Activated CD4-positive, alpha-beta T cell treated with anti-CD3 and anti-CD28 coated beads, Interleukin-2, Interleukin-6, amounts not matched to agents 100 ng/mL and 50 ng/mL, durations not matched to agents 16 hours and 8 hours (primary cell): ENCODE data around the gene TGOLN2.
"Not testable (repeated sequence)": the region's sequence is repeated elsewhere in the genome, so short reads cannot be mapped to it uniquely, and the experiment has no call there.

Experiments
- DNase-seq: peaks from one replicate; pipeline ENCODE4 v3.0.0-alpha.2; 2020

TGOLN2 gene

DNA sequence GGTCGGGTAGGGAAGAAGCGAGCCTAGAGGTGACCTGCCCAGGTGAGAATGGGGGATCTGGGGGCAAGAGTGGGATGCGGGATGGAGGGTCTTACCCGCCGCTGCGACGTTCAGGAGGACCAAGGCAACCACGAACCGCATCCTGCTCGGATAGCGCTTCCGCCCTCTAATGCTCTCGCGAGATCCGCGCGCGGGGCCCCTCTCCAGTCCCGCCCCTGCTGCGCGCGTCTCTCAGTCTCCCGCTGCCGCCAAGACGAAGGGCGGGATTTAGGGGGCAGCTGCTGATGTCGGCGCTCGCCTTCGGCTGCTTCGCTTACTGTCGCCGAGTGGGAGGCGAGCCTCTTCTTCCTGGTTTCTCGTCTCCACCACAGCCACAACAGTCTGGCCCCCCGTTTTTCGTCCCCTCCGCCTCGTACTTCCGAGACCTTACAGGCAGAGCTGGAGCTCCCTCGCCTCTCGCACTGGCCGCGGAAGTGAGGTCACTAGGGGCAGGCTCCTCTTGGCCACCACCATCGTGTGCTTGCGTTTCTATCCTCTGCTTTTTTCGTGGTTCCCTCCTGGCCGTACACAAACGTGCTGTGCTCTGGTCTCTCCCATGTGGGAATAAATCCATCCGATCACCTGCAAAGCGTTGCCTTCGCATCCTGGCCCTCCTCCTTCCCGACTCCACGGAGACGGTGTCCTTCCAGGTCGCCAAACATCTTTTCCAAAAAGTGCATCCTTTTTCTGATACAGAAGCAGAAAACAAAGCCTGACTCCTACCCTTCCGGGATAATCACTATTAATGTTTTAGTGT is at the start of gene TGOLN2:
TGOLN2 (minus strand) TSS at position 168 of the 796 bp plus-strand sequence; CDS start at position 141, 27 bp downstream.
- DNase-seq: peak; percentile 95

DNA sequence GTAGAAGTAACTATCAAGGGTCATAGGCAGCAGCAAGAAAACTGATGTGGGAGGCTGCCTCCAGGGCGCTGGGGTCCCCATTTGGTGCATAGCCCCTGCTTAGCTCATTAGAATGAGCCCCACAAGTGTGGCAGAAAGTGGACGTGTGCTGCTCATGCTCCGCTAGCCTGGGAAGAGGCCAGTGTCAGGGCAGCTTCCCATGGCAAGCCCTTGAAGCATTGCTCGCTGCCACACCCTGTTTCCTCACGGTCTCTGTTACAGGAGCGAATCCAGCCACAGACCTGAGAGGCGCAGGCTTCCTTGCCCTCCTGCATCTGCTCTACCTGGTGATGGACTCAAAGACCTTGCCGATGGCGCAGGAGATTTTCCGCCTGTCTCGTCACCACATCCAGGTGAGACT is 49.3 kb upstream of the TGOLN2 start:
- no peak for DNase-seq

DNA sequence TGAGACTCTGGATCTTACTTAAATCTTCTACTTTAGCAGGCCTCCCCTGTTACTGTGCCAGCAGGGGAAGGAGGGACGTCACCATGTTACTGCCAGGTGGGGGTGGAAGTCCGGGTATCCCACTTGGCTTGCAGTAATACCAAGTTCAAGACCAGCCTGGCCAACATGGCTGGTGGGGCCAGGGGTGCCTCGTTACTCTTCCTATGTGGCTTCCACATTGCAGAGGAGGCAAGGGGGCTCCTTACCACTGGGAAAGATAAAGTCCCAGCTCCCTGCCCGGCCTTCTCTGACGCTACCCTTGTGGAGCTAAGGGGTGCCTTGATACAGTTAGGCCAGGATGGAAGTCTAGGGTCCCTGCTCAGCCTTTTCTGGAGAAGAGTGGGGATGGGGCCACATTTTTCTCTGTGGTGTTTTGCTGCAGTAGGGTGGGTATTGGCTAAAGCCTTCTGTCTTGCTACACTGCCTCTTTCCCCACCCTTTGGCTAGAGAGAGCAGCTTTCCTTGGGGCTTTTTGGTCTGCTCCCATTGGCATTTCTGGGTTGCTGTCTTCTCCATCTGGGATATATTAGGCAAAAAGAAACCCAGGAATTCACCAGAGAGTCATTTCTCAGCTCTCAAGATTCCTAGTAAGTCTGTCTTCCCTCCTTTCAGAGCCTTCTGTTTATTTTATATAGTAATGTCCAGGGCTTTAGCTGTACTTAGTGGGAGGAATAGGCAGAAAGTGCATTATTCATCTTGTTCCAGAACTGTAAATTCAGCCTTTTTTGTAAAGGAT is 48.7 kb upstream of the TGOLN2 start:
- no peak for DNase-seq

DNA sequence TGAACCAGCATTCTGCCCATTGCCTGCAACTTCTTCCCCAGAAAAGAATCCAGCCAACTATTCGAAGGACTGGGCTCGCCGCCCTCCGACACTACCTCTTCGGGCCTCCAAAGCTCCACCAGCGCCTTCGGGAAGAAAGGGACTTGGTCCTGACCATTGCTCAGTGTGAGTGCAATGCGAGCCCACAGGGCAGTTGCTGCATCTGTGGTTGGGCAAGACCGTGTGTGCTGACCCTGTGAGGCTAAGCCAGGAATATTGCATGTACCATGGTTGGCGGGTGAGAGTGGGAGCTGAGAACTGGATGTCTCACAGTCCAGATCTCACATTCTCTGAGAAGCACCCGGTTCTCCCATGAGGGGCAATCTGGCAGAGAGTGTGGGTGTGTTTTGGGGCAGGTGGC is 43.3 kb upstream of the TGOLN2 start:
- no peak for DNase-seq

DNA sequence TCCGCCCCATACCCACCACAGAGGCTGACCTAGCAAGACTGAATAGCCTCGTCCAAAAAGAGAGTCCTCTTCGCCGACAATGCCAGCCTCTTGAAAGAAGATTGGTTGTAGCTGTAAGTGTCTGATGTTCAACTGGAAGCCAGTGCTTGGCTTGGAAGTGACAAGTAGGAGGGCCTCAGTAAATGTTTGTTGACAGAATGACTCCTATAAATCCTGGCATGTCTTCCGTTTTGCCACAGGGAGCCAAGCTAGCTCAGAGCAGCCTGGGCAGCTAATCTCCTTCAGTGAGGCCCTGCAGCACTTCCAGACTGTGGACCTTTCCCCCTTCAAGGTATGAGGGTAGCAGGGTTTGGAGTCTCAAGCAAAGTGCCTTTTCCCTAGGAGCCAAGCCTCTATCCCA is 41.7 kb upstream of the TGOLN2 start:
- DNase-seq: no peak

DNA sequence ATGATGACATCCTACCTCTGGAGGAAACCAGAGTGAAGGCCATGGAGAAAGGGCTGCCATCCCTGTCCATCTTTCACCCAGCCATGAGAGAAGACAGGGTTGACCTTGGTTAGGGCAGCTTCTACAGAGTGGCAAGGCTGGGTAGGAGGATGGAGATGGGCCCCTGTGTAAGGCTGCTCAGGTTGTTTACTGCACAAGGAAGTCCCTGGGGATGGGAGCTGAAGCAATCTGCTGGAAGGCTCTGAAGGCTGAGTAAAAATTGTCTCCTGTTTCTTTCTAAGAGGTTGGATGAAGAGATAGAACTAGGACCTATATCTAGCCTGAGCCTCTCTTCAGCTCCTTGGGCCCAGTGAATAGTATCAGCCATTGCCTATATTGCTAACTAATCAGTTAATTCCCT is 41.1 kb upstream of the TGOLN2 start:
- no peak for DNase-seq

DNA sequence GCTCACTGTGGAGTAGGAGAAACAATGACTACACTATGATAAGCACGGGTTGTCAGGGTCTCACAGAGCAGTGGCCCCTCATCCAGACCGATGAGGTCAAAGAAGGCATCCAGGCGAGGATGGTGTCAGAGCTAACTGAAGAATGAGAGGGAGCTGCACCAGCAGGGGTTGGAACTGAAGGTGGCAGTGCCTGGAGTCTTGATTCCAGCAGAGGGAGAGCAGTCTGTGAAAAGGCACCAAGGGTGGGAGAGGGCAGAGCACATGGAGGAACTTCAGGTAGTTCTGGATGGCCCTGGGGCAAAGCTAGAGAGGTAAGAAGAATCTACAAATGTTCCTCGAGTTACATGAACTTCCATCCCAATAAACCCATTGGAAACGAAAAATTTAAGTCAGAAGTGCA is 39.4 kb upstream of the TGOLN2 start:
- DNase-seq: no peak

DNA sequence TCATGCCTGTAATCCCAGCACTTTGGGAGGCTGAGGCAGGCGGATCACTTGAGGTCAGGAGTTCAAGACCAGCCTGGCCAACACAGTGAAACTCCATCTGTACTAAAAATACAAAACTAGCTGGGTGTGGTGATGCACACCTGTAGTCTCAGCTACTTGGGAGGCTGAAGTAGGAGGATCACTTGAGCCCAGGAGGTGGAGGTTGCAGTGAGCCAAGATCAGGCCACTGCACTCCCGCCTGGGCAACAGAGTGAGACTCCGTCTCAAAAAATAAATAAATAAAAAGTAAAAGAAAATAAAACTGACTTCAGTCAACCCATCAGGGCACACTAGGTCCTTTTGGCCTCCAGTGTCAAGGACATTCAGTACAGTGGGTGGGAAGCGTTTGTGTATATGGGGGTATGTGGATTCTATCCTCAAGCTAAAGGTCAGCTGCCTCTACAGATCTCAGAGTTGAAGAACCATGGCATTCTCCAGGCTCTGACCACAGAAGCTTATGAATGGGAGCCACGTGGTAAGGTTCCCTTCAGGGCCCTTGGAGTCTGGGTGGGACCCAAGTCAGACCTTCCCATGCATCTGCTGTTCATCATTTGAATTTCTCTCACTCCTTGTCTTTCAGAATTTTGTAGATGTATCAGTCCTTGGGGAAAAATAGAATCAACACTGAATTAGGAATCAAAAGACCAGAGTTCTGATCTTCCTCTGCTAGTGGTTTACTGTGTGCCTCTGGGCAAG is 35.0 kb upstream of the TGOLN2 start:
- not testable (repeated sequence) for DNase-seq

DNA sequence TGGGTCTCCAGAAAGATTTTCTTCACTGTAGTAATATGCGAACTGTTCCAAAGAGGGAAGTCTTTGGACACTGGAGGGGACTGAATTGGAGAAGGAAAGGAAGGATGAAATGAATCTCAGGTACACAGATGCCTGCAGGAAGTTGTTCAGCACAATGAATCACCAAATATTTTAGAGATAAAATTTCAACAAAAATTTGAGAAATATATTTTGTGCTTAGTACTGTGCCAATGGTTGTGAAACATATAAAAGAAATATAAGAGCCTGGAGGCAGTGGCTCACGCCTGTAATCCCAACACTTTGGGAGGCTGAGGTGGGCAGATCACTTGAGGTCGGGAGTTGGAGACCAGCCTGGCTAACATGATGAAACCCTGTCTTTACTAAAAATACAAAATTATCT is 29.9 kb upstream of the TGOLN2 start:
- no peak for DNase-seq

DNA sequence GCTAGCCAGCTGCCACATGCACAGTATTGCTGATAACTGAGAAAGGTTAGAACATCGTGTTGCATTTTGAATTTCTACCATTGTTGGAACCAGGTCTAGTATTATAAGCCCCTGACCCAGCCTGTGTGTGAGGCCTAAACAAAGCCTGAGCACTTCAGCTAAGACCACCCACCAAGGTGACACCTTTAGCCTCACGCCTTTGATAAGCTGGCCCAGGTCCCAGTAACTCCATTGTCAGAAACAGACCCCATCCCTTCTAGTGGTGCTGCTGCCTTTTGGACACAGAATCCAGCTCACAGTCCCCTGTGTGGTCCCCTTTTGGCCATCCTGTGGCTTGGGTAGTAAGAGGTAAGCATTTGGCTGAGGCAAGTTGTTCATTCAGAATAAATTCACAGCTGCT is 28.4 kb upstream of the TGOLN2 start:
- no peak for DNase-seq

DNA sequence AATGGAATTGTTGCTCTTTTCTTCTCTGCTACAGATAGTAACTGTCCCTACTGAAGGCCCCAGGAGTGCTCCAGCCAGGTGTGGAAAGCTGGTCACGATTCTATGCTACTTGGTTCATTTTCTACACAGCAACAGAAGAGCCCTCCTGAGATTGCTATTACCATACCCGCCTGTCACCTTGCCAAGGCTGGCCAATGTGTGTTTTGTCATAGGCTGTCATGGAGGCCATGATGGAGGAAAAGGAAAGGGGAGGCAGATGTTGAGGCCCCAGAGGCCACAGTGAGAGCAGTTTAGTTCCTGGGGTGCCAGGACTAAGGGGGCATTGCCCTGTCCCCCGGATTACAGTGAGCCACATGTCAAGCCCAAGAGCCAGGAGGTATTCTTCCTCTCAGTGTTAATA is 27.7 kb upstream of the TGOLN2 start:
- no peak for DNase-seq

DNA sequence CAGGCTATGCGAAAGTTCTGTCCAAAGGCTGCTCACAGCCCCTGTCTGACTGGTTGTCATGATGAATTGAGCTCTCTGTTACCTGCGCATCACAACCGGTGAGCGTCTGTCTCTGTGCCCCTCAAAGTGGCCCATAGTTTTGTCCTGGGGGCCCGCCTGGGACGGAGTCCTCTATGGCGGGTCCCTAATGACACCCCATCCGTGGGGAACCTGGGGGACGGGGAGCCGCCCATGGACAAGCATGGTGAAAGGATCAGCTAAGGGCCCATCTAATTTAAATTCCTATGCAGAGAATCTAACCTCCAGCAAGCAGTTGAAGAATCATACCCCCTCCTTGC is 27.3 kb upstream of the TGOLN2 start:
- DNase-seq: no peak

DNA sequence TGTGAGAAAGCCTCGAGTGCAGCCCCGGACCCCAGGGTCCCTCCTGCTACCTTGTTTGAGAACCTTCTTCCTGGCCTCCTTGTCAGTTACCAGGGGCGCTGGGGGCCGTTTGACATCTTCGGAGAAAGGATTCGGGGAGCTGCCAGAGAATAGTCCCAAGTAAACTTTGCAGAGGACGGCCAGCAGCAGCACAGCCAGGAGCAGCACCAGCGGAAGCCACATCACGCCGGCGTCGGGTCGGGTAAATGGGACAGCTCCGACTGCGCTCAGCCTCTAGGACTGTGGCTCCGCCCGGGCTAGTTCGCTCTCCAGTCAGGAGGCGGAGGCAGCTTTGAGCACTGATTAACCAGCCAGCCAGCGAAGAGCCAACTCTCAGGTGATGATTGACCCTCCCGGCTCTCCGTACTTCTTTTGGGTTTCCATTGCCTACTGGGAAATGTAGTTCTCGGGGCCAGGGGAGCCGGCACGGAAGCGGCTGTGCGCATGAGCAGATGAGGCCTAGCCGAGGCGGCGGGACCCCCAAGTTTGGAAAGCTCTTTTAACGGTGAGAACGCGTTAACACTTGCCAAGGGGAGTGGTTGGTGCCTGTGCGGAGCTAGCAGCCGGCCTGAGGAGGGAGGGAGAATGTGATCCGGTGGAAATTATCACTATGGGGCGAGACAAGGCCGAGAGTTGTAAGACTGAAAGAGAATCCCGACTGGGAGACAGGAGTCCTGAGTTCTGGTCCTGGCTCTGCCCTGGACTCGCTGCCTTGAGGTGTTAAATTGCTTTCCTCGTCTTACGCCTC is 26.7 kb upstream of the TGOLN2 start, which contains the start of the genes ELMOD3 and RETSAT:
ELMOD3 (plus strand) TSS at position 484 of the 787 bp plus-strand sequence. CDS start 2,430 bp downstream, outside the sequence.
RETSAT (minus strand) TSS at position 243 of the 787 bp plus-strand sequence; CDS start at position 222, 21 bp downstream.
- peak; percentile 99 for DNase-seq

DNA sequence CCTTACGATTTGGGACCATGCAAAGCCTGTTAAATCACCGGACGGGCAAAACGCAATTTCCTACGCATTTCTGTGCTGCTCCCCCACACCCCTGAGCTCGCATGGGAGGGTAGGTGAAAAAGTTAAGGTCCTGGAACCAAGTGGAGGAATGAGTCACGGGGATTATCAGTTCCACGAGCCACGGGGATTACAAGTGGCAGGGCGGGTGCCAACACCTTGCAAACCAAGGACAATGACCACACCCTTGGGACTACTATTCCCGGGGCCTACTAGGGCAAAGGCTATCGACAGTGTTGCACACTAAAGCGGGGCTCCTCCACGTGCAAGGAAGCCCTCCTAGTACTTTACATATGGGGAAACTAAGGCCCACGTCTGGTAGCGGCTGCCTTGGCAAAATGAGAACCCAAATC is 26.1 kb upstream of the TGOLN2 start:
- DNase-seq: peak; percentile 25

DNA sequence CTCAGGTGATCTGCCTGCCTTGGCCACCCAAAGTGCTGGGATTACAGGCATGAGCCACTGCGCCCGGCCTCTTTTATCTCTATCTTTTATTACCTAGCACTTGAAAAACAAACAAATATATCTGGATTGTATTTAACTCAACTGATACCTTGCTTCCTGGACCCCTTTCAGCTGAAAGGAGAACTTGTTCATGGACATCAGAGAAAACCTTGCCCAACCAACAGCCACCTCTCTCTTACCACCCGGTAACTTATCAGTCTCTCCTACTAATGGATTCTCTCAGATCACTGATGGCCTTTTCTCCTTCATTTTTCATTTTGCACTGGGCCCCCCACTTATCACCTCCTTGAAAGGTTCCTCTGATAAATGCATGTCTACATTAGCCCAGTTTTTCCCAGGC is 19.8 kb upstream of the TGOLN2 start:
- DNase-seq: no peak

DNA sequence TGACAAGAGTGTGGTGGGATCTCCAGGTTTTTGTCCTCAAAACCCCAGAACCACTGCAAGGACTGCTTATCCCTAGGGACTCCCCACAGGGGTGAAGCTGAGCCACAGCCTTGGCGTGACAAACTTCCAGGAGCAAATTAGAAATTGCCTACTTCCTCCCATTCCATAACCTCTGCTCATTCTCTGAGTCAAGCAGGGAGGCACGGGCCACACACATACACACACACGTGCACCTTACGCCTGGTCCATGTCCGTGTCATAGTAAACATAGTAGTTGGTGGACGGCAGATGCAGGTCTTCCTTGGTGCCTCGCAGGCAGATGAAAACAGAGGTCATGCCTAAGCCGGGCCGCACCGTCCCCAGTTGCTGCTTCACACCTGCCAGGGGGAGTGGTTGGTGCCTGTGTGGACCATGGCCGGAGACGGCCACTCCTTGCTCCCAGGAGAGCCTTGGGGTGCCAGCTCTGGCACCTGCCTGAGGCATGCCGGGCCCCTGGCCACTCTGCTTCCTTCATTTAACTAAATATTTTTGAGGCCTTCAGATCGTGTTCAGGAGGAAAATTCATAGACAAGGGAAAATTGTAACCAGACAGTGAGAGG is 16.7 kb upstream of the TGOLN2 start:
- DNase-seq: no peak

DNA sequence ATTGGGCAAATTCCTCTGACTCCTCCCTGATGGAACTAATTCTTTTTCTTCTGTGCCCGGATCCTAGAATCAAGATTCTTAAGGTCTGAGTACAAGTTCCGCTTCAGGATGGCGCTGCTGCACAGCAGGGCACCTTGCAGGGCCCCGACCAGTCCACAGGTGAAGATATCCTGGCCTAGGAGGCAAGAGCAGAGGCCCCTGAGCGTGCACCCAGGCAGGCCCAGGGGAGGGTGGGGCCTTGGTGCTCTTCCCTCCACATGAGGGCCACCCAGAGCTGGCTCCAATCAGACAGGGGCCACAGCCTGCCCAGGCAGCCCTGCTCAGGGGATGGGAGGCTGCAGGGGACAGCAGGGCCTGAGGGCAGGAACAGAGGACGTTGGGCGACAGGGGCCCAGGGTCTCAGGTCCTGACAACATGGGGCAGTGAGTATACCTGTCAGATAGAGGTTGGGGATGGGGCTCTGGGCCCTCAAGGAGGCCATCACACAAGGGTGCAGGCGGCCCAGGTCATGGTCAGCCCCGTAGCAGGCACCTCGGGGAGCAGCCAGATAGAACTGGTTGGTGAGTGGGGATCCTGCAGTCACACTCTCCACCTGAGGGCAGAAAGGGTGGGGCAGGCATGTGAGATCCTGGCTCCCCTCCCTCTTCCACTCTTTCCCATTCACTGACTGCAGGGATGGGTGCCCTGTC is 15.6 kb upstream of the TGOLN2 start:
- DNase-seq: not testable (repeated sequence)

DNA sequence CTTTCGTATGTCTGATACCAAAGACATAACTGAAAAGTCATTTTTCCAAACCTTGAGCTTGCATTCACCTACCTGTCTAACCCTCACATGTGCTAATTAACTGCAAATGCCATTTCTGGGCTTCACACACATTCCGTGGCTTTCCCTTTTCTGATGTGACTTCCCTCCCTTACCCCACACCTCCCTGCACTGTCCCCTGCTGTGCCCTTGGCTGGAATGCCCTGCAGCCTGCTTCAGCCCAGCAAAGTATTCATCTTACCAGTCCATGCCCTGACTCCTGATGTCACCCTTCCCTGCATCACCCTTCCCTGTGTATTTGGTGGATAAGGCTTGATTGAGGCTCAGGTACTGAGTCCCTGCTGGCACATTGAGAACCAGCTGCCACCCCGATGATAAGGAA is 14.4 kb upstream of the TGOLN2 start:
- no peak for DNase-seq

DNA sequence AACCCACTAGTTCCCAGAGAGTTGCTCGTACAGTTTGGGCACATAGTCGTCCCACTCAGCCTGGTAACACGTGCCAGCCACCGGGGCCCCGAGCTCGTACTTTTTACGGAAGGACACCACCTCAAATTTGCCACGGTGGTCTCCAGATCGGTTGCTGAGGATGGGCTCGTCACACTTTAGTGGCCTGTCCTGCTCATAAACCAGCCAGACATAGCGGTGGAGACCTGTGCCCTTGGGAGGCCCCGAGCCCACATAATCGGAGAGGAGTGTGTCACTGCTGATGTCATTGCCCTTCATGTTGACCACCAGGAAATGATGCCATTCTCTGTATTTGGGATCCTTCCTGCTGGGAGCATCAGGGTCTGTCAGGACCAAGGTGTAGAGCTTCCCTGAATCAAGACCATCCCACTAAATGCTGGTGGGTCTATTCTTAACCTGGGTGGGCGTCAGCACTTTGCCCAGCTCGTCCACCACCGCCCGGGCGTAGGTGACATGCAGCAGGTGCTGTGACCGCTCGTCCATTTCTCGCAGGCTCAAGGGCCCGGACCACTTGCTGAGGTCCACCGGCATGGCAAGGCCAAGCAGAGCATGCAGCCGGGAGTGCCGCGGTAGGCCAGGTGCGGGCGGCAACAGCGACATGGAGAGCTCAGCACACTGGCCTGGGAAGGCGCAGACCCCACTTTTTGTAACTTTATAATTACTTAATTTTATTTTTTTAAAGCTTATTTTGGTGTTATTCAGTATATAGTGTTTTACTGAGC is 13.7 kb upstream of the TGOLN2 start:
- DNase-seq: no peak

DNA sequence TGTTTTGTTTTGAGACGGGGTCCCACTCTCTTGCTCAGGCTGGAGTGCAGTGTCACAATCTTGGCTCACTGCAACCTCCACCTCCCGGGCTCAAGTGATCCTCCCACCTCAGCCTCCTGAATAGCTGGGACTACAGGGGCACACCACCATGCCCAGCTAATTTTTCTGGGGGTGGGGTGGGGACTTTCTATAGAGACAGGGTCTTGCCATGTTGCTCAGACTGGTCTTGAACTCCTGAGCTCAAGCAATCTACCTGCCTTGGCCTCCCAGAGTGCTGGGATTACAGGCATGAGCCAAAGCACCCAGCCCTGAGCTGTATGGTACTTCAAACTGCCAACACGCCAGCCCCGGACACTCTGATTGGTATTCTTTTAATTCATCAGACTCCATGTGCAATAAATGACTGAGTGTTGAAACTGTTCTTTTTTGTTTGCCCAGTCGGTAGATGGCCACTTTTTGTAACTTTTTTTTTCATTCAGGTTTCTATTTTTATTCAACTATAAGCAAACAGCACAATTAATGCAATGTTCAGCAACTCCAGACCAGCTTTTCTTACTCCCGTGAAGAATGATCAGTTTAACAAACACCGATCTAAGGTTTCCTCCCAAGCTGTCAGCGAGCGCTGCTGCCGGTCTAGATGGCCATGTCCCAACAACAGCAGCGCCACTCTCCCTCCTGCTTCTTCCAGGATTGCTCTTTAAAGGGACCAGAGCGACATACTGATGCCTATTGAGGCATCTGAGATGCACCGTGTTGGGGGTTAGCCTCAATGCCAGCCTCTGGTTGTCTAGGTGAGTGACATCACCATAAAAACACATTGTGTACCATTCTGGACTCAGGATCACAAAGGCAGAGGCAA is 12.5 kb upstream of the TGOLN2 start:
- DNase-seq: no peak
